Measurements from ENCODE around the gene SPACDR.
A peak's percentile ranks its signal among the peaks of the same experiment; 100 is the strongest.

The SPACDR gene

DNA sequence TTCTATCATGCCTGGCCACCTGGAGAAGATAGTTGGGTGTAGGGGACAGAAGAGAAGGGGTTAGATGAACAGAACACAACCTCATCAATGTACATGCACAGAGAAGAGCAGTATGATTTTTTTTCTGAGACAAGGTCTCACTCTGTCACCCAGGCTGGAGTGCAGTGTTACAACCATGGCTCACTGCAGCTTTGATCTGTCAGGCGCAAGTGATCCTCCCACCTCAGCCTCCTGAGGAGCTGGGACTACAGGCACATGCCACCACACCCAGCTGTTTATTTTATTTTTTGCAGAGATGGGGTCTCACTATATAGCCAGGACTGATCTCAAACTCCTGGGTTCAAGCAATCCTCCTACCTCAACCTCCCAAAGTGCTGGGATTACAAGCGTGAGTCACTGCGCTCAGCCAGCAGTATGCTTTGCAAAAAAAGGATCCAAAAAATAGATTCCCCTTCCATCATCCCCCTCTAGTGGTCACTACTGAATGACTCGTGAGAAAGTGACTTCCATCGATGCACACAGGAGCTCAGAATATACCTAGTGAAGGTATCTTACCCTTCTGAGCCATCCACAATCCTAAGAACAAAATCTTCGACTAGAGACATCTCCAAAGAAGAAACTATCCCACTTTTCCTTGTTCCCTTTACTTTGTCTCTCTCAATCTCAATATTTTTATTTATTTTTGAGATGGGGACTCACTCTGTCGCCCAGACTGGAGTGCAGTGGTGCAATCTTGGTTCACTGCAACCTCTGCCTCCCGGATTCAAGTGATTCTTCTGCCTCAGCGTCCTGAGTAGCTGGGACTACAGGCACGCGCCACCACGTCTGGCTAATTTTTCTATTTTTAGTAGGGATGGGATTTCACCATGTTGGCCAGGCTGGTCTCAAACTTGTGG, 56.5 kb downstream of the SPACDR start:
- peak; percentile 66 for DNase-seq

DNA sequence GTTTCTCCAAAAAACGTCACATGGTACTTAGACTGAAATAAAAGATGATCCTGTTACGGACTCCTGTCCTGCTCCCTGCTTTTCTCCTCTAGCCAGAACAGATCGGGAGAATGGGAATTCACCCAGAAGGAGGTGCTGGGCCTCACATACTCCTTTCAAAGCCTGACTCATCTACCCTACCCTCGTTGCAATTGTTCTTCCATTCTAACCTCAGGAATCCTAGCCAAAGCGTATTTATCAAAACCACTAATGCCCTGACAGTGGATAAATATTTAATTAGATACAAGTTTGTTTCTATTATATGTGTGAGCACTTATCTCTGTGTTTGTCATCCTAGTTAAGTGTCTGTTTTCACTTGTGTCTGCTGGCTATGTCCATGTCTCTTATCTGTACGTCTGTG, 57.3 kb downstream of the SPACDR start:
- no peak for DNase-seq

All from activated effector memory CD4-positive, alpha-beta T cell treated with anti-CD3 and anti-CD28 coated beads, Interleukin-2, amount 50 U/mL, for 16 hours (primary cell).